Measurements from ENCODE around the gene PSIP1.
"Not testable (repeated sequence)": the region's sequence is repeated elsewhere in the genome, so short reads cannot be mapped to it uniquely, and the experiment has no call there.

- TF ChIP-seq, protein P1, sequence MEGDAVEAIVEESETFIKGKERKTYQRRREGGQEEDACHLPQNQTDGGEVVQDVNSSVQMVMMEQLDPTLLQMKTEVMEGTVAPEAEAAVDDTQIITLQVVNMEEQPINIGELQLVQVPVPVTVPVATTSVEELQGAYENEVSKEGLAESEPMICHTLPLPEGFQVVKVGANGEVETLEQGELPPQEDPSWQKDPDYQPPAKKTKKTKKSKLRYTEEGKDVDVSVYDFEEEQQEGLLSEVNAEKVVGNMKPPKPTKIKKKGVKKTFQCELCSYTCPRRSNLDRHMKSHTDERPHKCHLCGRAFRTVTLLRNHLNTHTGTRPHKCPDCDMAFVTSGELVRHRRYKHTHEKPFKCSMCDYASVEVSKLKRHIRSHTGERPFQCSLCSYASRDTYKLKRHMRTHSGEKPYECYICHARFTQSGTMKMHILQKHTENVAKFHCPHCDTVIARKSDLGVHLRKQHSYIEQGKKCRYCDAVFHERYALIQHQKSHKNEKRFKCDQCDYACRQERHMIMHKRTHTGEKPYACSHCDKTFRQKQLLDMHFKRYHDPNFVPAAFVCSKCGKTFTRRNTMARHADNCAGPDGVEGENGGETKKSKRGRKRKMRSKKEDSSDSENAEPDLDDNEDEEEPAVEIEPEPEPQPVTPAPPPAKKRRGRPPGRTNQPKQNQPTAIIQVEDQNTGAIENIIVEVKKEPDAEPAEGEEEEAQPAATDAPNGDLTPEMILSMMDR (IDR thresholded peaks at IDR 0.05; ENCODE audit: low read depth, low read length): not testable (repeated sequence)
- not testable (repeated sequence) for TF ChIP-seq POLR2A (IDR thresholded peaks at IDR 0.05; ENCODE audit: extremely low read depth, insufficient read length)
These were observed 83.1 kb downstream of the PSIP1 start for GRCh38 chr9:15427702-15428101.
